ENCODE results near the gene OLA1.

DNA sequence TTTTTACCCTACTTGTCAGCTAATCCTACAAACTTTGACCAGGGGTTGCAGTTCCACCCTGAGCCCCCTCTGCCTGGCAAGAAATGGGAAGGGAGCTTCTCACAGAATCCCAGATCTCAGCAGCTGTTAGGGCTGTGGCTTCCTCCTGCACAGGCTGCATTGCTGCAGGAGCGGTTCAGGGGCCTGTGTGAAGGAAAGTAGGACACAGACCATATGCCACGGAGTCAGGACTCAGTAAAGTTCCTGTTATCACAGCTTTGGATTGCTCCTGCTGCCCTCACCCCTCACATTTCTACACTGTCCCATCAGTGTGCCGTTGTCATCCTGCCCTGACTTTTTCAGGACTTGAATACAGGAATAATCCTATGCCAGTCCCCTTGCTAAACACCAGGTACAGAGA is 220.4 kb downstream of the OLA1 start:
- TF ChIP-seq CAMTA2 (CRISPR knock-in tag; IDR thresholded peaks at IDR 0.05; ENCODE audit: borderline replicate concordance) (no peak), RAD21 (CRISPR knock-in tag; IDR thresholded peaks at IDR 0.05) (no peak)
- TF ChIP-seq, protein P1, sequence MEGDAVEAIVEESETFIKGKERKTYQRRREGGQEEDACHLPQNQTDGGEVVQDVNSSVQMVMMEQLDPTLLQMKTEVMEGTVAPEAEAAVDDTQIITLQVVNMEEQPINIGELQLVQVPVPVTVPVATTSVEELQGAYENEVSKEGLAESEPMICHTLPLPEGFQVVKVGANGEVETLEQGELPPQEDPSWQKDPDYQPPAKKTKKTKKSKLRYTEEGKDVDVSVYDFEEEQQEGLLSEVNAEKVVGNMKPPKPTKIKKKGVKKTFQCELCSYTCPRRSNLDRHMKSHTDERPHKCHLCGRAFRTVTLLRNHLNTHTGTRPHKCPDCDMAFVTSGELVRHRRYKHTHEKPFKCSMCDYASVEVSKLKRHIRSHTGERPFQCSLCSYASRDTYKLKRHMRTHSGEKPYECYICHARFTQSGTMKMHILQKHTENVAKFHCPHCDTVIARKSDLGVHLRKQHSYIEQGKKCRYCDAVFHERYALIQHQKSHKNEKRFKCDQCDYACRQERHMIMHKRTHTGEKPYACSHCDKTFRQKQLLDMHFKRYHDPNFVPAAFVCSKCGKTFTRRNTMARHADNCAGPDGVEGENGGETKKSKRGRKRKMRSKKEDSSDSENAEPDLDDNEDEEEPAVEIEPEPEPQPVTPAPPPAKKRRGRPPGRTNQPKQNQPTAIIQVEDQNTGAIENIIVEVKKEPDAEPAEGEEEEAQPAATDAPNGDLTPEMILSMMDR (CRISPR knock-in tag; IDR thresholded peaks at IDR 0.05) = no peak

All from HepG2 (cell line).